ENCODE results near the gene RPL7L1. TPM values are rescaled to one million over a fixed set of nuclear protein-coding genes. Genes with fewer than 3 reads are reported as not detected.

Gene RPL7L1
- total and polyA plus RNA-seq, 2 of the 13 experiments (the other 11 are each of a cell fraction or from before 2014, with no cell fraction given): 51.6 to 179 TPM

DNA sequence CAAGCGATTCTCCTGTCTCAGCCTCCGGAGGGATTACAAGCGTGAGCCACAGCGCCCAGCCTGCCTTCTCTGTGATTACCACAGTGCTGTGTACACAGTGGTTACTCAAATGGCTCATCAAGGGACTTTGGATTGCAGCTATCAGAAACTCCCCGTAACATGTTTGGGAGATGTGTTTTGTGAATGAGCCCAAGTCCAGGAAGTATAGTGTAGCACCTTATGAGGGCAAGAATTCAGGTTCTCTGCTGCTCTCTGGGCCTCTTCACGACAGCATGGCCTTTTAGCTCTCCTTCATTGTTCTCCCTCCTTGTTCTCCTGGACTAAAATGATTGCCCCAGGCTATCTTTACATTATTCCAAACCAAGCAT, 34.1 kb upstream of the RPL7L1 start (continued):
- TF ChIP-seq HIC2 (CRISPR knock-in tag; IDR thresholded peaks at IDR 0.05; ENCODE audit: low read depth) (peak; percentile 42; the same call in 1 of the 2 replicates), EEA1 (CRISPR knock-in tag; IDR thresholded peaks at IDR 0.05; ENCODE audit: borderline replicate concordance) (no peak), KAT7 (CRISPR knock-in tag; IDR thresholded peaks at IDR 0.05; ENCODE audit: borderline replicate concordance) (peak; percentile 69; the same call in 1 of the 2 replicates), ZBTB33 (CRISPR knock-in tag; IDR thresholded peaks at IDR 0.05) (0 out of 2 replicates have a peak, but pooled peaks have one; percentile 63), RORA (CRISPR knock-in tag; IDR thresholded peaks at IDR 0.05) (no peak), ZNF558 (CRISPR knock-in tag; IDR thresholded peaks at IDR 0.05; ENCODE audit: borderline replicate concordance) (no peak), PHF8 (CRISPR knock-in tag; IDR thresholded peaks at IDR 0.05) (0 out of 2 replicates have a peak, but pooled peaks have one; percentile 18), TBX3 (IDR thresholded peaks at IDR 0.05; ENCODE audit: borderline replicate concordance) (peak; percentile 29; the same call in 1 of the 2 replicates), ZNF124 (CRISPR knock-in tag; IDR thresholded peaks at IDR 0.05) (peak; percentile 44; the same call in 1 of the 2 replicates), SRY (CRISPR knock-in tag; IDR thresholded peaks at IDR 0.05) (no peak), THYN1 (CRISPR knock-in tag; IDR thresholded peaks at IDR 0.05; ENCODE audit: borderline replicate concordance, low read depth) (no peak), MEIS2 (CRISPR knock-in tag; IDR thresholded peaks at IDR 0.05) (peak; percentile 64; the same call in 1 of the 2 replicates), NCOR1 (IDR thresholded peaks at IDR 0.05; ENCODE audit: borderline replicate concordance, low read length) (peak; percentile 49; the same call in 1 of the 2 replicates)
- TF ChIP-seq, protein P1, sequence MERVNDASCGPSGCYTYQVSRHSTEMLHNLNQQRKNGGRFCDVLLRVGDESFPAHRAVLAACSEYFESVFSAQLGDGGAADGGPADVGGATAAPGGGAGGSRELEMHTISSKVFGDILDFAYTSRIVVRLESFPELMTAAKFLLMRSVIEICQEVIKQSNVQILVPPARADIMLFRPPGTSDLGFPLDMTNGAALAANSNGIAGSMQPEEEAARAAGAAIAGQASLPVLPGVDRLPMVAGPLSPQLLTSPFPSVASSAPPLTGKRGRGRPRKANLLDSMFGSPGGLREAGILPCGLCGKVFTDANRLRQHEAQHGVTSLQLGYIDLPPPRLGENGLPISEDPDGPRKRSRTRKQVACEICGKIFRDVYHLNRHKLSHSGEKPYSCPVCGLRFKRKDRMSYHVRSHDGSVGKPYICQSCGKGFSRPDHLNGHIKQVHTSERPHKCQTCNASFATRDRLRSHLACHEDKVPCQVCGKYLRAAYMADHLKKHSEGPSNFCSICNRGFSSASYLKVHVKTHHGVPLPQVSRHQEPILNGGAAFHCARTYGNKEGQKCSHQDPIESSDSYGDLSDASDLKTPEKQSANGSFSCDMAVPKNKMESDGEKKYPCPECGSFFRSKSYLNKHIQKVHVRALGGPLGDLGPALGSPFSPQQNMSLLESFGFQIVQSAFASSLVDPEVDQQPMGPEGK (CRISPR knock-in tag; IDR thresholded peaks at IDR 0.05): peak; percentile 68
- TF ChIP-seq, protein P2, sequence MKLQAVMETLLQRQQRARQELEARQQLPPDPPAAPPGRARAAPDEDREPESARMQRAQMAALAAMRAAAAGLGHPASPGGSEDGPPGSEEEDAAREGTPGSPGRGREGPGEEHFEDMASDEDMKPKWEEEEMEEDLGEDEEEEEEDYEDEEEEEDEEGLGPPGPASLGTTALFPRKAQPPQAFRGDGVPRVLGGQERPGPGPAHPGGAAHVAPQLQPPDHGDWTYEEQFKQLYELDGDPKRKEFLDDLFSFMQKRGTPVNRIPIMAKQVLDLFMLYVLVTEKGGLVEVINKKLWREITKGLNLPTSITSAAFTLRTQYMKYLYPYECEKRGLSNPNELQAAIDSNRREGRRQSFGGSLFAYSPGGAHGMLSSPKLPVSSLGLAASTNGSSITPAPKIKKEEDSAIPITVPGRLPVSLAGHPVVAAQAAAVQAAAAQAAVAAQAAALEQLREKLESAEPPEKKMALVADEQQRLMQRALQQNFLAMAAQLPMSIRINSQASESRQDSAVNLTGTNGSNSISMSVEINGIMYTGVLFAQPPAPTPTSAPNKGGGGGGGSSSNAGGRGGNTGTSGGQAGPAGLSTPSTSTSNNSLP (IDR thresholded peaks at IDR 0.05; ENCODE audit: low read depth, low read length): peak; percentile 98
- TF ChIP-seq, protein P3, sequence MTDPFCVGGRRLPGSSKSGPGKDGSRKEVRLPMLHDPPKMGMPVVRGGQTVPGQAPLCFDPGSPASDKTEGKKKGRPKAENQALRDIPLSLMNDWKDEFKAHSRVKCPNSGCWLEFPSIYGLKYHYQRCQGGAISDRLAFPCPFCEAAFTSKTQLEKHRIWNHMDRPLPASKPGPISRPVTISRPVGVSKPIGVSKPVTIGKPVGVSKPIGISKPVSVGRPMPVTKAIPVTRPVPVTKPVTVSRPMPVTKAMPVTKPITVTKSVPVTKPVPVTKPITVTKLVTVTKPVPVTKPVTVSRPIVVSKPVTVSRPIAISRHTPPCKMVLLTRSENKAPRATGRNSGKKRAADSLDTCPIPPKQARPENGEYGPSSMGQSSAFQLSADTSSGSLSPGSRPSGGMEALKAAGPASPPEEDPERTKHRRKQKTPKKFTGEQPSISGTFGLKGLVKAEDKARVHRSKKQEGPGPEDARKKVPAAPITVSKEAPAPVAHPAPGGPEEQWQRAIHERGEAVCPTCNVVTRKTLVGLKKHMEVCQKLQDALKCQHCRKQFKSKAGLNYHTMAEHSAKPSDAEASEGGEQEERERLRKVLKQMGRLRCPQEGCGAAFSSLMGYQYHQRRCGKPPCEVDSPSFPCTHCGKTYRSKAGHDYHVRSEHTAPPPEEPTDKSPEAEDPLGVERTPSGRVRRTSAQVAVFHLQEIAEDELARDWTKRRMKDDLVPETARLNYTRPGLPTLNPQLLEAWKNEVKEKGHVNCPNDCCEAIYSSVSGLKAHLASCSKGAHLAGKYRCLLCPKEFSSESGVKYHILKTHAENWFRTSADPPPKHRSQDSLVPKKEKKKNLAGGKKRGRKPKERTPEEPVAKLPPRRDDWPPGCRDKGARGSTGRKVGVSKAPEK (CRISPR knock-in tag; IDR thresholded peaks at IDR 0.05; ENCODE audit: borderline replicate concordance): no peak
- TF ChIP-seq, protein P4, sequence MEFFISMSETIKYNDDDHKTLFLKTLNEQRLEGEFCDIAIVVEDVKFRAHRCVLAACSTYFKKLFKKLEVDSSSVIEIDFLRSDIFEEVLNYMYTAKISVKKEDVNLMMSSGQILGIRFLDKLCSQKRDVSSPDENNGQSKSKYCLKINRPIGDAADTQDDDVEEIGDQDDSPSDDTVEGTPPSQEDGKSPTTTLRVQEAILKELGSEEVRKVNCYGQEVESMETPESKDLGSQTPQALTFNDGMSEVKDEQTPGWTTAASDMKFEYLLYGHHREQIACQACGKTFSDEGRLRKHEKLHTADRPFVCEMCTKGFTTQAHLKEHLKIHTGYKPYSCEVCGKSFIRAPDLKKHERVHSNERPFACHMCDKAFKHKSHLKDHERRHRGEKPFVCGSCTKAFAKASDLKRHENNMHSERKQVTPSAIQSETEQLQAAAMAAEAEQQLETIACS (CRISPR knock-in tag; IDR thresholded peaks at IDR 0.05): no peak
